D341Med (cell line): ENCODE measurements around the gene ZNF785.
"Not testable (repeated sequence)": the region's sequence is repeated elsewhere in the genome, so short reads cannot be mapped to it uniquely, and the experiment has no call there.

Experiments used
- DNase-seq: peaks from one replicate; pipeline ENCODE4 v3.0.0; 2012; ENCODE audit warnings: low spot score

The ZNF785 gene

GRCh38 chr16:30565526-30565925 lies 20.0 kb downstream of the ZNF785 start:
- DNase-seq: peak; percentile 65

- DNase-seq: no peak
Measured at GRCh38 chr16:30562021-30562420, 23.5 kb downstream of the ZNF785 start.

- DNase-seq: no peak
Measured at GRCh38 chr16:30561089-30561816, 24.2 kb downstream of the ZNF785 start.

GRCh38 chr16:30559690-30560089 lies 25.8 kb downstream of the ZNF785 start:
- DNase-seq: no peak

GRCh38 chr16:30558789-30559377 lies 26.6 kb downstream of the ZNF785 start:
- DNase-seq: no peak

- peak; percentile 91 for DNase-seq
Measured at GRCh38 chr16:30557957-30558788, 27.3 kb downstream of the ZNF785 start, which contains the start of gene ZNF764. Gene ZNF764, minus strand, starts transcription at chr16:30558374. Its CDS starts 192 bp downstream, at chr16:30558182.

GRCh38 chr16:30557707-30557956 lies 27.9 kb downstream of the ZNF785 start:
- DNase-seq: no peak

GRCh38 chr16:30556125-30556473 lies 29.4 kb downstream of the ZNF785 start:
- no peak for DNase-seq

- DNase-seq: no peak
Measured at GRCh38 chr16:30555315-30556124, 30.0 kb downstream of the ZNF785 start.

GRCh38 chr16:30554557-30555314 lies 30.8 kb downstream of the ZNF785 start:
- no peak for DNase-seq

- DNase-seq: no peak
Measured at GRCh38 chr16:30553393-30553899, 32.1 kb downstream of the ZNF785 start.

- DNase-seq: no peak
Measured at GRCh38 chr16:30552956-30553355, 32.5 kb downstream of the ZNF785 start.

- DNase-seq: no peak
Measured at GRCh38 chr16:30551781-30552180, 33.7 kb downstream of the ZNF785 start.

GRCh38 chr16:30548416-30549253 lies 36.9 kb downstream of the ZNF785 start:
- DNase-seq: no peak

- DNase-seq: no peak
Measured at GRCh38 chr16:30546115-30546514, 39.4 kb downstream of the ZNF785 start.

- no peak for DNase-seq
Measured at GRCh38 chr16:30543067-30543466, 42.4 kb downstream of the ZNF785 start.

- DNase-seq: no peak
Measured at GRCh38 chr16:30541502-30542329, 43.8 kb downstream of the ZNF785 start.

- DNase-seq: not testable (repeated sequence)
Measured at GRCh38 chr16:30540916-30541464, 44.5 kb downstream of the ZNF785 start.

GRCh38 chr16:30539986-30540526 lies 45.4 kb downstream of the ZNF785 start:
- not testable (repeated sequence) for DNase-seq
